WI38 (cell line): ENCODE measurements around the gene LRRC61.
"Not testable (repeated sequence)": the region's sequence is repeated elsewhere in the genome, so short reads cannot be mapped to it uniquely, and the experiment has no call there.

Source experiments
- H3K4me3 ChIP-seq: 2 replicates; pipeline ENCODE4 v1.5.1; 2011; ENCODE audit warnings: low read depth, mild to moderate bottlenecking, control low read depth, low read length
- TF ChIP-seq, protein P1 (sequence below): IDR thresholded peaks from 2 replicates; pipeline ENCODE4 v1.5.1; 2012; ENCODE audit warnings: low read depth, mild to moderate bottlenecking, control low read depth, low read length

Gene LRRC61

GRCh38 chr7:150313367-150313809 lies 9.8 kb upstream of the LRRC61 start:
- TF ChIP-seq, protein P1, sequence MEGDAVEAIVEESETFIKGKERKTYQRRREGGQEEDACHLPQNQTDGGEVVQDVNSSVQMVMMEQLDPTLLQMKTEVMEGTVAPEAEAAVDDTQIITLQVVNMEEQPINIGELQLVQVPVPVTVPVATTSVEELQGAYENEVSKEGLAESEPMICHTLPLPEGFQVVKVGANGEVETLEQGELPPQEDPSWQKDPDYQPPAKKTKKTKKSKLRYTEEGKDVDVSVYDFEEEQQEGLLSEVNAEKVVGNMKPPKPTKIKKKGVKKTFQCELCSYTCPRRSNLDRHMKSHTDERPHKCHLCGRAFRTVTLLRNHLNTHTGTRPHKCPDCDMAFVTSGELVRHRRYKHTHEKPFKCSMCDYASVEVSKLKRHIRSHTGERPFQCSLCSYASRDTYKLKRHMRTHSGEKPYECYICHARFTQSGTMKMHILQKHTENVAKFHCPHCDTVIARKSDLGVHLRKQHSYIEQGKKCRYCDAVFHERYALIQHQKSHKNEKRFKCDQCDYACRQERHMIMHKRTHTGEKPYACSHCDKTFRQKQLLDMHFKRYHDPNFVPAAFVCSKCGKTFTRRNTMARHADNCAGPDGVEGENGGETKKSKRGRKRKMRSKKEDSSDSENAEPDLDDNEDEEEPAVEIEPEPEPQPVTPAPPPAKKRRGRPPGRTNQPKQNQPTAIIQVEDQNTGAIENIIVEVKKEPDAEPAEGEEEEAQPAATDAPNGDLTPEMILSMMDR, result no peak
- no peak overlapping the region for H3K4me3 ChIP-seq

- H3K4me3 ChIP-seq, result no peak overlapping the region
- TF ChIP-seq, protein P1, result no peak
These were observed 9.3 kb upstream of the LRRC61 start for GRCh38 chr7:150313870-150314269.

- TF ChIP-seq, protein P1, result no peak
- H3K4me3 ChIP-seq, result no peak overlapping the region
These were observed 8.4 kb upstream of the LRRC61 start for GRCh38 chr7:150314639-150315239.

DNA sequence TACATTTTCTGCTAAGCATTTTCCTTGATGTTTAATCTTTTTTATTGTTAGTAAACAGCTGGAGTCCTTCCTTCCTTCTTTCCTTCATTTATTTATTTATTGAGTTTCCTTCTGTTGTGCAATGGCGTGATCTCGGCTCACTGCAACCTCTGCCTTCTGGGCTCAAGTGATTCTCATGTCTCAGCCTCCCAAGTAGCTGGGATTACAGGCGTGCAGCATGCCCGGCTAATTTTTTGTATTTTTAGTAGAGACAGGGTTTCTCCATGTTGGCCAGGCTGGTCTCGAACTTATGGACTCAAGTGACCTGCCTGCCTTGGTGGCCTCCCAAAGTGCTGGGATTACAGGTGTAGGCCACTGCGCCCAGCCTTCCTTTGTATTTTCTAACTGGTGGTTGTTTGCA lies 6.2 kb upstream of the LRRC61 start:
- H3K4me3 ChIP-seq, result not testable (repeated sequence)

DNA sequence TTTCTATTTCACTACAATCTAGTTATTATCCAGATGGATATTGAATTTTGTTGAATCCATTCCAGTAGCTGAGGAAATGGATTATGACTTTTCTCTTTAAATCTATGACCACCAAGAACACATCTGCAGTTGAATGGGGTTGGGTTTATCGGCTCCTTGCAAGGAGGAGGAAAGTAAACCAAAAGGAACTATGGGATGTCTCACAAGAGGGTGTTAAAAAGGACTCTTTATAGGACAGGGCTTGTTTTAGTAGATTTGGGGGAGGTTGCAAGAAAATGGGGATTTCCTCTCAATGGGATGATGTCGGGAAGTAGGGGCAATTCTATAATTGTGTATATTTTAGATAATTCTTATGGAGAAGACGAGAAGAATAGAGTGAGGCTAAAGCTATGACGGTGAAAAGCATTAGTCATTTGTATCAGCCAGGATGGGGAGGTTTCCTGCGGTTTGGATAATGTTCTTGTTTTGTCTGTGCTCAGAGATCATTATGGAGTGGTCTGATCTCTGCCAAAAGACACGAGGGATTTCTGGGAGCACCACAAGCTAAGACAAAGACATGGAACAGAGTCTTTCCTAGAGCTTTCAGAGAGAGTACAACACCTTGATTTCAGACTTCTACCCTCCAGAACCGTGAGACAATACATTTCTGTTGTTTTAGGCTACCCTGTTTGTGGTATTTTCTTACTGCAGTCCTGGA lies 5.3 kb upstream of the LRRC61 start:
- no peak overlapping the region for H3K4me3 ChIP-seq
- TF ChIP-seq, protein P1, result no peak

GRCh38 chr7:150321788-150322113 lies 1.4 kb upstream of the LRRC61 start:
- H3K4me3 ChIP-seq, result no peak overlapping the region
- TF ChIP-seq, protein P1, result no peak

GRCh38 chr7:150322114-150322832 lies 882 bp upstream of the LRRC61 start:
- TF ChIP-seq, protein P1, result no peak
- no peak overlapping the region for H3K4me3 ChIP-seq
